Ascending aorta (tissue), 2 donors: Measurements from ENCODE around the gene ZBTB20. TPM values are rescaled to one million over a fixed set of nuclear protein-coding genes. Genes with fewer than 3 reads are reported as not detected.

Source experiments
- DNase-seq, 2 donors: peaks; one replicate each; pipeline ENCODE4 v3.0.0-alpha.2; 2019; ENCODE audit warnings: low spot score in 2 of 2
- H3K27ac ChIP-seq, 2 donors: fragments of 200-600 bp; sonication (generic); one replicate each; pipeline ENCODE4 v1.5.1; 2016 to 2017; ENCODE audit warnings: mild to moderate bottlenecking in 1 of 2
- H3K27me3 ChIP-seq: fragments of 200-600 bp; sonication (generic); one replicate; pipeline ENCODE4 v1.5.1; 2017
- H3K36me3 ChIP-seq, 2 donors: fragments of 200-600 bp; sonication (generic); one replicate each; pipeline ENCODE4 v1.5.1; 2016
- H3K4me1 ChIP-seq, 2 donors: fragments of 200-600 bp; sonication (generic); one replicate each; pipeline ENCODE4 v1.5.1; 2016 to 2017; ENCODE audit warnings: mild to moderate bottlenecking in 1 of 2
- H3K4me3 ChIP-seq, 2 donors: fragments of 200-600 bp; sonication (generic); one replicate each; pipeline ENCODE4 v1.5.1; 2016 to 2017; ENCODE audit warnings: mild to moderate bottlenecking in 1 of 2
- H3K9me3 ChIP-seq, 2 donors: fragments of 200-600 bp; sonication (generic); one replicate each; pipeline ENCODE4 v1.5.1; 2016
- intact Hi-C: fragments of 100-400 bp; cut with DNase I; formaldehyde crosslinking; loops from one replicate; pipeline ENCODE4 v1.15.1; 2023
- total RNA-seq: library from RNA; depleted of rRNA; stranded (reverse); fragments of >200 nt; gene quantifications from one replicate; pipeline ENCODE4 v1.1.0, GENCODE V29; 2016
- TF ChIP-seq, protein P1 (sequence below), 3 experiments: fragments of 200-600 bp in 2 of 3; fragments of 450-650 bp in 1 of 3; sonication (generic) in 2 of 3; IDR thresholded peaks; one replicate each; pipeline ENCODE4 v1.5.1; 2016 to 2019; ENCODE audit warnings: antibody characterized with exemption in 3 of 3, mild to moderate bottlenecking in 1 of 3, moderate library complexity in 1 of 3

ZBTB20 gene
- total RNA-seq, 1 donor from 2014 or later, result 60.3 TPM

GRCh38 chr3:114572364-114573062 lies 574.6 kb downstream of the ZBTB20 start:
- Histone ChIP-seq H3K27me3 (no peaks in the 10 kb centered on the region), H3K4me3 (no peak overlapping the region), H3K36me3 (no peaks in the 10 kb centered on the region), H3K9me3 (no peaks in the 10 kb centered on the region), H3K4me1 (peaks cover 0 to 6% of the 10 kb centered on the region in 2 donors), H3K27ac (no peak overlapping the region)
- intact Hi-C loops, result no loop called here
- TF ChIP-seq, protein P1, sequence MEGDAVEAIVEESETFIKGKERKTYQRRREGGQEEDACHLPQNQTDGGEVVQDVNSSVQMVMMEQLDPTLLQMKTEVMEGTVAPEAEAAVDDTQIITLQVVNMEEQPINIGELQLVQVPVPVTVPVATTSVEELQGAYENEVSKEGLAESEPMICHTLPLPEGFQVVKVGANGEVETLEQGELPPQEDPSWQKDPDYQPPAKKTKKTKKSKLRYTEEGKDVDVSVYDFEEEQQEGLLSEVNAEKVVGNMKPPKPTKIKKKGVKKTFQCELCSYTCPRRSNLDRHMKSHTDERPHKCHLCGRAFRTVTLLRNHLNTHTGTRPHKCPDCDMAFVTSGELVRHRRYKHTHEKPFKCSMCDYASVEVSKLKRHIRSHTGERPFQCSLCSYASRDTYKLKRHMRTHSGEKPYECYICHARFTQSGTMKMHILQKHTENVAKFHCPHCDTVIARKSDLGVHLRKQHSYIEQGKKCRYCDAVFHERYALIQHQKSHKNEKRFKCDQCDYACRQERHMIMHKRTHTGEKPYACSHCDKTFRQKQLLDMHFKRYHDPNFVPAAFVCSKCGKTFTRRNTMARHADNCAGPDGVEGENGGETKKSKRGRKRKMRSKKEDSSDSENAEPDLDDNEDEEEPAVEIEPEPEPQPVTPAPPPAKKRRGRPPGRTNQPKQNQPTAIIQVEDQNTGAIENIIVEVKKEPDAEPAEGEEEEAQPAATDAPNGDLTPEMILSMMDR (IDR thresholded peaks at IDR 0.05), result no peak
- DNase-seq, result no peak

- peaks cover 0 to 6% of the 10 kb centered on the region in 2 donors for H3K4me1 ChIP-seq
- H3K27ac ChIP-seq, result no peak overlapping the region
- no peaks in the 10 kb centered on the region for H3K9me3 ChIP-seq
- intact Hi-C loops, result no loop called here
- no peak overlapping the region for H3K4me3 ChIP-seq
- no peaks in the 10 kb centered on the region for H3K27me3 ChIP-seq
- DNase-seq, result no peak
- TF ChIP-seq, protein P1 (IDR thresholded peaks at IDR 0.05), result no peak
- no peaks in the 10 kb centered on the region for H3K36me3 ChIP-seq
Measured at GRCh38 chr3:114571363-114571762, 575.7 kb downstream of the ZBTB20 start.

GRCh38 chr3:114569186-114569585 lies 577.9 kb downstream of the ZBTB20 start:
- Histone ChIP-seq H3K4me1 (peaks cover 0 to 6% of the 10 kb centered on the region in 2 donors), H3K9me3 (no peaks in the 10 kb centered on the region), H3K36me3 (no peaks in the 10 kb centered on the region), H3K27me3 (no peaks in the 10 kb centered on the region), H3K27ac (no peak overlapping the region), H3K4me3 (no peak overlapping the region)
- no peak for DNase-seq
- TF ChIP-seq, protein P1 (IDR thresholded peaks at IDR 0.05), result no peak
- intact Hi-C loops, result no loop called here

DNA sequence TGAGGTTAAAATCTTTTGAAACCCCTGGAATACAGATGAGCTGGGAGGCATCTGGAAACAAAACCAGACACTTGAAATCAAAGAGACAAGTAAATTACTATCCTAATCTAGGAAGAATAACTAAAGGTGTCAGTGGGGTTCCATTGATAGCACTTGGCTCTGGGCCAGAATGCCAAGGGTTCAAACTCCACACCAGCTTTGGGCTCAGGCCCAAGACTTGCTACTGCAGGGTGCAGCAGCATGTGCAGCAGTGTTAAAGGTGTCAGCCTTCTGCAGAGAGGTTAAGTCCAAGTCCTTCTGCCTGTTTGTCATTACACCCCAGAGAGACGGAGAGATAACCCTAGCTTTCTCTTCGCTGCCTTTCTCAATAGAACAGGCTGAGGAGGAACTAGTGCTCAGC lies 579.3 kb downstream of the ZBTB20 start:
- no peaks in the 10 kb centered on the region for H3K27me3 ChIP-seq
- H3K4me3 ChIP-seq, result no peak overlapping the region
- no peaks in the 10 kb centered on the region for H3K36me3 ChIP-seq
- intact Hi-C loops, result no loop called here
- H3K9me3 ChIP-seq, result no peaks in the 10 kb centered on the region
- DNase-seq, result no peak
- TF ChIP-seq, protein P1 (IDR thresholded peaks at IDR 0.05), result no peak
- no peak overlapping the region for H3K27ac ChIP-seq
- H3K4me1 ChIP-seq, result peaks cover 0 to 6% of the 10 kb centered on the region in 2 donors

- no peaks in the 10 kb centered on the region for H3K27me3 ChIP-seq
- DNase-seq, result no peak
- TF ChIP-seq, protein P1 (IDR thresholded peaks at IDR 0.05), result no peak
- H3K4me3 ChIP-seq, result no peak overlapping the region
- H3K36me3 ChIP-seq, result no peaks in the 10 kb centered on the region
- no peaks in the 10 kb centered on the region for H3K9me3 ChIP-seq
- H3K27ac ChIP-seq, result no peak overlapping the region
- peaks cover 0 to 6% of the 10 kb centered on the region in 2 donors for H3K4me1 ChIP-seq
- intact Hi-C loops, result no loop called here
Measured at GRCh38 chr3:114566767-114567166, 580.3 kb downstream of the ZBTB20 start.
